ENCODE results near the gene RCOR2. TPM values are rescaled to one million over a fixed set of nuclear protein-coding genes. Genes with fewer than 3 reads are reported as not detected.

RCOR2 gene
- total RNA-seq, 1 donor from 2014 or later, result 38.1 TPM

DNA sequence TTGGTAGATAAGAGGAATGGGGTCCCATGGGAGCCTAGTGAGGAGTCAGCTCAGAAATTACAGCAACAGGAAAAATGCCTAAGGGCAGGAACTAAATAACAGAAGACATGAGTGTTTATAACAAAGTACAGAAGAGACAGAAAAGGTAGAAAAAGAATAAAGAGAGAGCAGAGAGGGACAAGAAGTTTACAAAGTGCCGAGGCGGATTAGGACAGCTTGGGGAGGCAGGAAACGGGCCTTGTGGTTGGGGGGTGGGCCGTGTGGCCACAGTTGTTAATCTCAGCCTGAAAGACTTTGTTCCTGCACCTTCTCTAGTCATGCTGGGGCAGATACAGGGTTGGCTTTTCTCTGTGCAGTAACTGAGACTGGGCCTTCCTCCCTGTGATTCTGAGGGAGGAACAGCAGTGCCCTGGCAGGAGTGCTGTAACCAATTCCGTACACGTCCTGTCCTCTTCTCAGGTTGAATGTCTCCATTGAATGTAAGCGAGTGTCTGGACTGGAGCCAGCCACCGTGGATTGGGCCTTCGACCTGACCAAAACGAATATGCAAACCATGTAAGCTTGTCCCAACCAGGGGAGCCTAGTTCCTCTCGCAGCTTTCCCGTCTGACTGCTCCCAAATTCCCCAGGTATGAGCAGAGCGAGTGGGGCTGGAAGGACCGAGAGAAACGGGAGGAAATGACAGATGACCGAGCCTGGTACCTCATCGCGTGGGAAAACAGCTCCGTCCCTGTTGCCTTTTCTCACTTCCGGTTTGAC is 35.0 kb upstream of the RCOR2 start:
- Mint-ChIP-seq H3K27me3 (no peaks in the 10 kb centered on the region), H3K27ac (peak overlapping the region; percentile 27), H3K4me3 (no peak overlapping the region), H3K4me1 (ENCODE audit: unreplicated experiment) (peaks cover 5% of the 10 kb centered on the region), H3K36me3 (peaks cover 16% of the 10 kb centered on the region), H3K9me3 (no peaks in the 10 kb centered on the region)
- no peak for DNase-seq (ENCODE audit: extremely low spot score, unreplicated experiment)
- TF ChIP-seq, protein P1, sequence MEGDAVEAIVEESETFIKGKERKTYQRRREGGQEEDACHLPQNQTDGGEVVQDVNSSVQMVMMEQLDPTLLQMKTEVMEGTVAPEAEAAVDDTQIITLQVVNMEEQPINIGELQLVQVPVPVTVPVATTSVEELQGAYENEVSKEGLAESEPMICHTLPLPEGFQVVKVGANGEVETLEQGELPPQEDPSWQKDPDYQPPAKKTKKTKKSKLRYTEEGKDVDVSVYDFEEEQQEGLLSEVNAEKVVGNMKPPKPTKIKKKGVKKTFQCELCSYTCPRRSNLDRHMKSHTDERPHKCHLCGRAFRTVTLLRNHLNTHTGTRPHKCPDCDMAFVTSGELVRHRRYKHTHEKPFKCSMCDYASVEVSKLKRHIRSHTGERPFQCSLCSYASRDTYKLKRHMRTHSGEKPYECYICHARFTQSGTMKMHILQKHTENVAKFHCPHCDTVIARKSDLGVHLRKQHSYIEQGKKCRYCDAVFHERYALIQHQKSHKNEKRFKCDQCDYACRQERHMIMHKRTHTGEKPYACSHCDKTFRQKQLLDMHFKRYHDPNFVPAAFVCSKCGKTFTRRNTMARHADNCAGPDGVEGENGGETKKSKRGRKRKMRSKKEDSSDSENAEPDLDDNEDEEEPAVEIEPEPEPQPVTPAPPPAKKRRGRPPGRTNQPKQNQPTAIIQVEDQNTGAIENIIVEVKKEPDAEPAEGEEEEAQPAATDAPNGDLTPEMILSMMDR (conservative IDR thresholded peaks at IDR 0.05), result no peak

DNA sequence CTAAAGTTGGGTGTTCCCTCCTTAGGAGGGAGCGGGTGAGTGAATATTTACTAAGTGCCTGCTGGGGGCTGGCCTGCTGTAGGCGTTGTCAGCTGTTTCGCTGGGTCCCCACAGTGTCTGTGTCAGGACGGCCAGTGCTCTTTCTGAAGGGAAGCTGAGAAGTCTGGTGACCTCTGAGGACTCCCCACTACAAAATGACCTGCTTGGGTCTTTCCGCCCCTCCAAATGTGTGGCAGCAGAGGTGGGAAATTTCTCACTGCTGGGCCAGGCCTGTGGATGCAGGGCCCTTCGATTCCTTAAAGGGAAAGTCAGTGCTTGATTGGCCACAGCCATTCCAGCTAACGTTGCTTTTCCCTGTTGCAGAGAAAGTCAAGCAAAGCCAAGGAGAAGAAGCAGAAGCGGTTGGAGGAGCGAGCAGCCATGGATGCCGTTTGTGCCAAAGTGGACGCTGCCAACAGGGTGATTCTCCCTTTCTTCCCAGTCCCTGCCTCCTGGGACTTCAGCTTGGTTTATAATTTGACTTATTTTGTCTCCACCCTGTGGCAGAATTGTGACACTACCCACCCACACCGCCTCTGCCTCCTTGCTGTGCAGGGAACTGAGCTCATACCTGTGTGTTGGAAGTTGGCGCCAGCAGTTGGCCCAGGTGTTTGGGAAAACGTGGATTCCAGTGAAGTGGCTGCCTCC is 28.7 kb upstream of the RCOR2 start:
- no peak for DNase-seq (ENCODE audit: extremely low spot score, unreplicated experiment)
- Mint-ChIP-seq H3K4me3 (no peak overlapping the region), H3K36me3 (peaks cover under 1% of the 10 kb centered on the region), H3K9me3 (no peaks in the 10 kb centered on the region), H3K27me3 (no peaks in the 10 kb centered on the region), H3K27ac (peak overlapping the region; percentile 59), H3K4me1 (ENCODE audit: unreplicated experiment) (peaks cover 28% of the 10 kb centered on the region)
- TF ChIP-seq, protein P1 (conservative IDR thresholded peaks at IDR 0.05), result peak; percentile 80

DNA sequence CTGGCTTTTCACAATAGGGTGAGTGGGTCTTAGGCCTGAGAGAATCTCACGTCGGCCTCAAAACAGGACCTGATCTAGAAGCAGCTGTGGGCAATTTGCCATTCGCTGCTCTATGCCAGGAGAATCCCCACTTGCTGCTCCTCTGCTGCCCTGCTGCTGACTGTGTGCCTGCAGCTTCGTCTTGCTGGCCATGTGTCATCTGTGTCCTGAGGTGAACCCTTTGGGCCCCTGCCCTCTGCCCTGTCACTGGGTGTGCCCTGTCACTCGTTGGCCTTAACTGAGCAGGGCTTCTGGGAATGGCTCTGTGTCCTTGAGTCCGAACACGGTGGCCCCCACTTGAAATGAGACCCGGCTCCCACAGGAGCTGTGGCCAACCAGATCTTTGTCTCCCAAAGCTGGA is 28.0 kb upstream of the RCOR2 start:
- TF ChIP-seq, protein P1 (conservative IDR thresholded peaks at IDR 0.05), result no peak
- peak overlapping the region; percentile 59 for H3K27ac Mint-ChIP-seq
- H3K27me3 Mint-ChIP-seq, result no peaks in the 10 kb centered on the region
- no peak overlapping the region for H3K4me3 Mint-ChIP-seq
- H3K4me1 Mint-ChIP-seq (ENCODE audit: unreplicated experiment), result peaks cover 33% of the 10 kb centered on the region
- DNase-seq (ENCODE audit: extremely low spot score, unreplicated experiment), result no peak
- H3K9me3 Mint-ChIP-seq, result no peaks in the 10 kb centered on the region
- no peaks in the 10 kb centered on the region for H3K36me3 Mint-ChIP-seq

DNA sequence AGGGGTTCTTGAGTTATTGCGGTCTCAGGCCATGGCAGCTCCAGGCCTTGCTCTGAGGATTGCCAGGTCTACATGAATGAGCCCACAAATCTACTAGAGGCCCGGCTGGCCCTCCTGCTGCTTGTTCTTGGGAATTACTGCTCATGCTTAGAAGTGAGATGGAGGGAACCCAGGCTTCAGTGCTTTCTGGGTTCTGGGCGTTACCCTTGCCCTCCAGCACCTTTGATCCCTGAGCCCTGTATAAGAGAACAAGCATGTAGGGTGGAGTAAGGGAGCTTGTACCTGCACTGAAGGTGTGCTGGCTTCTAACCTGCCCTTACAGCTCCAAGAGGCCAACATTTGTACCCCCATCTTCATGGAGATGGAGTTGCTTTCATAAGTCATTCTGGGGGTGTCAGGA is 25.8 kb upstream of the RCOR2 start:
- Mint-ChIP-seq H3K27ac (no peak overlapping the region), H3K4me3 (no peak overlapping the region), H3K4me1 (ENCODE audit: unreplicated experiment) (peaks cover 36% of the 10 kb centered on the region), H3K36me3 (no peaks in the 10 kb centered on the region), H3K9me3 (no peaks in the 10 kb centered on the region), H3K27me3 (no peaks in the 10 kb centered on the region)
- TF ChIP-seq, protein P1 (conservative IDR thresholded peaks at IDR 0.05), result no peak
- no peak for DNase-seq (ENCODE audit: extremely low spot score, unreplicated experiment)

DNA sequence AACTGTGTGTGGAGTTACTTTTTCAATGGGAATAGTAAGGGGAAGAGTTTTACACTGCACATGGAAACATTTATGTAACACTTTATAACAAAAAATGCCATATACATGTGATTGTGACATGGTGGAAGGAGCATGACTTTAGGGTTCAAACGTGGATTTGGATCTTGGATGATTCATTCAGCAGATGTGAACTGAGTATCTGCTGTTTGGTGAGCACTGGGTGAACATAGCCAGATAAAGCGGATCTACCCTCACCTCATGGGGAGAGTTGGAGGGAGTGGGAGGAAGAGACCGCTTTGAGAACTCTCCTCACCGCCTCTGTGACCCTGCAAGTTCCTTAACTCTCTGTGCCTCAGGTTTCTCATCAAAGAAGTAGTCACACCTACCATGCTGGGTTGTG is 24.9 kb upstream of the RCOR2 start:
- no peak for DNase-seq (ENCODE audit: extremely low spot score, unreplicated experiment)
- Mint-ChIP-seq H3K9me3 (no peaks in the 10 kb centered on the region), H3K27ac (no peak overlapping the region), H3K4me3 (peak overlapping the region; percentile 27), H3K4me1 (ENCODE audit: unreplicated experiment) (peaks cover 36% of the 10 kb centered on the region), H3K27me3 (no peaks in the 10 kb centered on the region), H3K36me3 (no peaks in the 10 kb centered on the region)
- TF ChIP-seq, protein P1 (conservative IDR thresholded peaks at IDR 0.05), result no peak

Data from type B pancreatic cell (in vitro differentiated cells).